ENCODE measurements around the gene CSNK1A1.

DNA sequence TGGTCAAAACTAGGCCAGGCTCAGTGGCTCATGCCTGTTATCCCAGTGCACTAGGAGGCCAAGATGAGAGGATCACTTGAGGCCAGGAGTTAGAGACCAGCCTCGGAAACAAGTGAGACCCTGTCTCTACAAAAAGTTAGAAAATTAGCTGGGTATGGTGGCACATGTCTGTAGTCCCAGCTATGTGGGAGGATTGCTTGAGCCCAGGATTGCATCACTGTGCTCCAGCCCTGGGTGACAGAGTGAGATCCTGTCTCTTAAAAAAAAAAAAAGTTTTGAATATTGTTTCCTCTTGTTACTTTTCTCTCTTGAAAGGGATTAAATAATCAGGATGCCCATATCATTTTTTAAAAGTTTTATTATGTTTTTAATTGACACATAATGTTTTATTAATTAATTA, 37.7 kb upstream of the CSNK1A1 start:
- TF ChIP-seq, protein P1, sequence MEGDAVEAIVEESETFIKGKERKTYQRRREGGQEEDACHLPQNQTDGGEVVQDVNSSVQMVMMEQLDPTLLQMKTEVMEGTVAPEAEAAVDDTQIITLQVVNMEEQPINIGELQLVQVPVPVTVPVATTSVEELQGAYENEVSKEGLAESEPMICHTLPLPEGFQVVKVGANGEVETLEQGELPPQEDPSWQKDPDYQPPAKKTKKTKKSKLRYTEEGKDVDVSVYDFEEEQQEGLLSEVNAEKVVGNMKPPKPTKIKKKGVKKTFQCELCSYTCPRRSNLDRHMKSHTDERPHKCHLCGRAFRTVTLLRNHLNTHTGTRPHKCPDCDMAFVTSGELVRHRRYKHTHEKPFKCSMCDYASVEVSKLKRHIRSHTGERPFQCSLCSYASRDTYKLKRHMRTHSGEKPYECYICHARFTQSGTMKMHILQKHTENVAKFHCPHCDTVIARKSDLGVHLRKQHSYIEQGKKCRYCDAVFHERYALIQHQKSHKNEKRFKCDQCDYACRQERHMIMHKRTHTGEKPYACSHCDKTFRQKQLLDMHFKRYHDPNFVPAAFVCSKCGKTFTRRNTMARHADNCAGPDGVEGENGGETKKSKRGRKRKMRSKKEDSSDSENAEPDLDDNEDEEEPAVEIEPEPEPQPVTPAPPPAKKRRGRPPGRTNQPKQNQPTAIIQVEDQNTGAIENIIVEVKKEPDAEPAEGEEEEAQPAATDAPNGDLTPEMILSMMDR (IDR thresholded peaks at IDR 0.05) = no peak
- no peak for TF ChIP-seq EZH2phosphoT487 (IDR thresholded peaks at IDR 0.05)
